GM19240 (cell line): ENCODE data around the gene FAM135A.

Experiments used
- DNase-seq: peaks from one replicate; pipeline ENCODE4 v3.0.0; 2011; ENCODE audit warnings: low spot score; ENCODE audit not compliant: insufficient read length

Gene FAM135A

GRCh38 chr6:70413114-70413991, at the start of gene FAM135A:
Gene FAM135A, plus strand, starts transcription at chr6:70413508. Its CDS starts 14,835 bp downstream, at chr6:70428343.
- peak; percentile 77 for DNase-seq

GRCh38 chr6:70363741-70364493, 49.4 kb upstream of the FAM135A start:
- no peak for DNase-seq

GRCh38 chr6:70369332-70369950, 43.9 kb upstream of the FAM135A start:
- peak; percentile 45 for DNase-seq

- DNase-seq = no peak
These were observed 42.8 kb upstream of the FAM135A start for GRCh38 chr6:70370496-70370895.

GRCh38 chr6:70371454-70372105, 41.7 kb upstream of the FAM135A start:
- peak; percentile 7 for DNase-seq

GRCh38 chr6:70375166-70375565, 38.1 kb upstream of the FAM135A start:
- DNase-seq = no peak

GRCh38 chr6:70375882-70376281, 37.4 kb upstream of the FAM135A start:
- DNase-seq = no peak

- no peak for DNase-seq
These were observed 36.7 kb upstream of the FAM135A start for GRCh38 chr6:70376628-70377027.

- DNase-seq = no peak
These were observed 35.9 kb upstream of the FAM135A start for GRCh38 chr6:70377372-70377771.

GRCh38 chr6:70379473-70380013, 33.8 kb upstream of the FAM135A start:
- DNase-seq = no peak

- DNase-seq = no peak
These were observed 33.1 kb upstream of the FAM135A start for GRCh38 chr6:70380252-70380651.

- DNase-seq = no peak
These were observed 32.4 kb upstream of the FAM135A start for GRCh38 chr6:70380771-70381416.

- no peak for DNase-seq
These were observed 31.9 kb upstream of the FAM135A start for GRCh38 chr6:70381417-70381782.

- no peak for DNase-seq
These were observed 27.4 kb upstream of the FAM135A start for GRCh38 chr6:70385901-70386300.

GRCh38 chr6:70388814-70389213, 24.5 kb upstream of the FAM135A start:
- no peak for DNase-seq

- DNase-seq = no peak
These were observed 24.0 kb upstream of the FAM135A start for GRCh38 chr6:70389261-70389660.

GRCh38 chr6:70390067-70390466, 23.2 kb upstream of the FAM135A start:
- DNase-seq = no peak

GRCh38 chr6:70391492-70391891, 21.8 kb upstream of the FAM135A start:
- no peak for DNase-seq

- DNase-seq = no peak
These were observed 18.6 kb upstream of the FAM135A start for GRCh38 chr6:70394518-70395300.

GRCh38 chr6:70395301-70395672, 18.0 kb upstream of the FAM135A start:
- DNase-seq = no peak
